Effector CD4-positive, alpha-beta T cell (primary cell): ENCODE data around the gene NCAPD2.

Source experiments
- DNase-seq: peaks from one replicate; pipeline ENCODE4 v3.0.0-alpha.2; 2020
- total RNA-seq: gene quantifications from one replicate; lab custom pipeline; 2026; lab: John Stamatoyannopoulos, UW

Gene NCAPD2, protein sequence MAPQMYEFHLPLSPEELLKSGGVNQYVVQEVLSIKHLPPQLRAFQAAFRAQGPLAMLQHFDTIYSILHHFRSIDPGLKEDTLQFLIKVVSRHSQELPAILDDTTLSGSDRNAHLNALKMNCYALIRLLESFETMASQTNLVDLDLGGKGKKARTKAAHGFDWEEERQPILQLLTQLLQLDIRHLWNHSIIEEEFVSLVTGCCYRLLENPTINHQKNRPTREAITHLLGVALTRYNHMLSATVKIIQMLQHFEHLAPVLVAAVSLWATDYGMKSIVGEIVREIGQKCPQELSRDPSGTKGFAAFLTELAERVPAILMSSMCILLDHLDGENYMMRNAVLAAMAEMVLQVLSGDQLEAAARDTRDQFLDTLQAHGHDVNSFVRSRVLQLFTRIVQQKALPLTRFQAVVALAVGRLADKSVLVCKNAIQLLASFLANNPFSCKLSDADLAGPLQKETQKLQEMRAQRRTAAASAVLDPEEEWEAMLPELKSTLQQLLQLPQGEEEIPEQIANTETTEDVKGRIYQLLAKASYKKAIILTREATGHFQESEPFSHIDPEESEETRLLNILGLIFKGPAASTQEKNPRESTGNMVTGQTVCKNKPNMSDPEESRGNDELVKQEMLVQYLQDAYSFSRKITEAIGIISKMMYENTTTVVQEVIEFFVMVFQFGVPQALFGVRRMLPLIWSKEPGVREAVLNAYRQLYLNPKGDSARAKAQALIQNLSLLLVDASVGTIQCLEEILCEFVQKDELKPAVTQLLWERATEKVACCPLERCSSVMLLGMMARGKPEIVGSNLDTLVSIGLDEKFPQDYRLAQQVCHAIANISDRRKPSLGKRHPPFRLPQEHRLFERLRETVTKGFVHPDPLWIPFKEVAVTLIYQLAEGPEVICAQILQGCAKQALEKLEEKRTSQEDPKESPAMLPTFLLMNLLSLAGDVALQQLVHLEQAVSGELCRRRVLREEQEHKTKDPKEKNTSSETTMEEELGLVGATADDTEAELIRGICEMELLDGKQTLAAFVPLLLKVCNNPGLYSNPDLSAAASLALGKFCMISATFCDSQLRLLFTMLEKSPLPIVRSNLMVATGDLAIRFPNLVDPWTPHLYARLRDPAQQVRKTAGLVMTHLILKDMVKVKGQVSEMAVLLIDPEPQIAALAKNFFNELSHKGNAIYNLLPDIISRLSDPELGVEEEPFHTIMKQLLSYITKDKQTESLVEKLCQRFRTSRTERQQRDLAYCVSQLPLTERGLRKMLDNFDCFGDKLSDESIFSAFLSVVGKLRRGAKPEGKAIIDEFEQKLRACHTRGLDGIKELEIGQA (N-terminal part only)
- total RNA-seq = 71.7 reads per million, percentile 76 among the genes with 10 or more reads in this experiment

GRCh38 chr12:6493497-6494257 lies at the start of gene NCAPD2:
Gene NCAPD2 (plus strand): TSS chr12:6494102. CDS start chr12:6495099, 997 bp downstream.
- peak; percentile 93 for DNase-seq

DNA sequence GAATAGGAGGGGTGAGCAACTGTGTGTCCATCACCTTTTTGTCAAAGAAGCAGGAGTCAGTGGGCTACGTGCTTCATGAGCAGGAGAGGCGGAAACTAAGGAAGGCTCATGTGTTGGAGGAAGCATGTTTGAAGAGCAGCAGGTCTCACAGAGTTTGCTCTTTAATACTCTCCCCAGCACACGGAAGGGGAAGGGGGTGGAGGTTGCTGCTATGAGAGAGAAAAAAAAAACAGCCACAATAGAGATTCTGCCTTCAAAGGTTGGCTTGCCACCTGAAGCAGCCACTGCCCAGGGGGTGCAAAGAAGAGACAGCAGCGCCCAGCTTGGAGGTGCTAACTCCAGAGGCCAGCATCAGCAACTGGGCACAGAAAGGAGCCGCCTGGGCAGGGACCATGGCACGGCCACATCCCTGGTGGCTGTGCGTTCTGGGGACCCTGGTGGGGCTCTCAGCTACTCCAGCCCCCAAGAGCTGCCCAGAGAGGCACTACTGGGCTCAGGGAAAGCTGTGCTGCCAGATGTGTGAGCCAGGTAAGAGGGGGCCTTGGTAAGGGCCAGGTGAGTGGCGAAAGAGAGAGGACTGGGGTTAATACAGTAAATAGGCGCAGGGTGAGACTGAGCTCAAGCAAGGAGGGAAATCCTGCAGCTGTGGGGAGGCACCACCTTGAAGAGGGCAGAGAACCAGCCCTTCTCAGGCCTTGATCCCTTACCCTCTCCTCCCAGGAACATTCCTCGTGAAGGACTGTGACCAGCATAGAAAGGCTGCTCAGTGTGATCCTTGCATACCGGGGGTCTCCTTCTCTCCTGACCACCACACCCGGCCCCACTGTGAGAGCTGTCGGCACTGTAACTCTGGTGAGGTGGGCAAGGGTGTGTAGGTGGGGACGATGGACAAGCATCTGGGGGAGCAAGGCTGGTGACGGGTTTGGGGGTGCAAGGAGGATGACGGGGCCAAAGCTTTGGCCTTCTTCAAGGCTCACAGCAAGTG lies 48.9 kb upstream of the NCAPD2 start, which contains the start of gene CD27:
CD27 (plus strand) TSS at position 252 of the 985 bp plus-strand sequence; CDS start at position 393, 141 bp downstream.
- DNase-seq = no peak

GRCh38 chr12:6450091-6450868 lies 43.6 kb upstream of the NCAPD2 start:
- DNase-seq = no peak

DNA sequence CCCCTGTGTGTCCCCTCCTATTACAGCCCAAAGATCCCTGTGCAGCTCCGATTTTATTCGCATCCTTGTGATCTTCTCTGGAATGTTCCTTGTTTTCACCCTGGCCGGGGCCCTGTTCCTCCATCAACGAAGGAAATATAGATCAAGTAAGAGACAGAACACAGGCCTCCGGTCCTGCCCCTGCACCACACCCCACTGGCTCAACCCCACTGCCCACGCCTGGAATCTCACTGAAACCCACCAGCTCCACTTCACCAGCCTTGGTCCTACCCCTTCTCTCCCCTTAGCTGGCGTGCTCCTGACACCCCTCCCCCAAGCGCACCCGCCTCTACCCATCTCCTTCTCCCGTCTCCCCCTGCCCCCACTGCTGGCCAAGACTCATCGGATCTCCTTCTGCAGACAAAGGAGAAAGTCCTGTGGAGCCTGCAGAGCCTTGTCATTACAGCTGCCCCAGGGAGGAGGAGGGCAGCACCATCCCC lies 43.0 kb upstream of the NCAPD2 start:
- no peak for DNase-seq

GRCh38 chr12:6451348-6452244 lies 42.3 kb upstream of the NCAPD2 start, which contains the start of gene TAPBPL:
Gene TAPBPL (plus strand): TSS chr12:6452042. CDS start chr12:6452249, 207 bp downstream.
- peak; percentile 76 for DNase-seq

GRCh38 chr12:6452245-6452943 lies 41.5 kb upstream of the NCAPD2 start:
- DNase-seq = no peak

- no peak for DNase-seq
Measured at GRCh38 chr12:6452944-6453630, 40.8 kb upstream of the NCAPD2 start.

DNA sequence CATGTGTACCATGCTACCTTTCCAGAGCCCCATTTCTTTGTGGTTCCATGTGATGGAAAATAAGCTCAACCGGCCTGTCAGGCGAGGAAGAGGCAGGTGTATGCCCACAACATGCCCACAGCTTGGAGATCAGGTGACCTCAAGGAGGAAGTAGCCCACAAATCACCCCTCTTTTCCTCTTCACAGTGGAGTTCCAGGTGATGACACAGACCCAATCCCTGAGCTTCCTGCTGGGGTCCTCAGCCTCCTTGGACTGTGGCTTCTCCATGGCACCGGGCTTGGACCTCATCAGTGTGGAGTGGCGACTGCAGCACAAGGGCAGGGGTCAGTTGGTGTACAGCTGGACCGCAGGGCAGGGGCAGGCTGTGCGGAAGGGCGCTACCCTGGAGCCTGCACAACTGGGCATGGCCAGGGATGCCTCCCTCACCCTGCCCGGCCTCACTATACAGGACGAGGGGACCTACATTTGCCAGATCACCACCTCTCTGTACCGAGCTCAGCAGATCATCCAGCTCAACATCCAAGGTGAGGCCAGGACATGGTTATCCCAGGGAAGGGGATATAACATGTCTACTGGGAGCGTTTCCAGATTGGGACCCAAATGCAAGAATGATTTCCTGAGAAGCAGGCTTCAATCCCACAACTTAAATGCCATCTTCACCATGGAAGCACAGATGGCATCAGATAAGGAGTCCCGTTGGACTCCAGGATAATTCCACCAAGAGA lies 36.5 kb upstream of the NCAPD2 start:
- no peak for DNase-seq

DNA sequence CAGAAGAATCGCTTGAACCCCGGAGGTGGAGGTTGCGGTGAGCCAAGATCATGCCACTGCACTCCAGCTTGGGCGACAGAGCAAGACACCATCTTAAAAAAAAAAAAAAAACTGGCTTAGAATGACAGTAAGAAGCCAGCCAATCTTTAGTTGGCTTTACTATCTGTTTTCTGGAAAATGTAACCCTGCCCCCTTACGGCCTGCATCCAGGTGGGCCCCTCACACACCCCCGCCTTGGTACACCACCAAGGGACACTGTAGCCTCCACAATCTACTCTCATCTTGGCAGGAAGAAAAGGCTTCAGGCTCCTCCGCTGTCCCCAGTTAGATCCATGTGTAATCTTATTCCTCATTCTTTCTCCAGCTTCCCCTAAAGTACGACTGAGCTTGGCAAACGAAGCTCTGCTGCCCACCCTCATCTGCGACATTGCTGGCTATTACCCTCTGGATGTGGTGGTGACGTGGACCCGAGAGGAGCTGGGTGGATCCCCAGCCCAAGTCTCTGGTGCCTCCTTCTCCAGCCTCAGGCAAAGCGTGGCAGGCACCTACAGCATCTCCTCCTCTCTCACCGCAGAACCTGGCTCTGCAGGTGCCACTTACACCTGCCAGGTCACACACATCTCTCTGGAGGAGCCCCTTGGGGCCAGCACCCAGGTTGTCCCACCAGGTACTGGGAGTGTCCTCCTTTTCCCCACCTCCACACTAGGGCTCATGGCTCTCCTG lies 35.5 kb upstream of the NCAPD2 start:
- DNase-seq = no peak

DNA sequence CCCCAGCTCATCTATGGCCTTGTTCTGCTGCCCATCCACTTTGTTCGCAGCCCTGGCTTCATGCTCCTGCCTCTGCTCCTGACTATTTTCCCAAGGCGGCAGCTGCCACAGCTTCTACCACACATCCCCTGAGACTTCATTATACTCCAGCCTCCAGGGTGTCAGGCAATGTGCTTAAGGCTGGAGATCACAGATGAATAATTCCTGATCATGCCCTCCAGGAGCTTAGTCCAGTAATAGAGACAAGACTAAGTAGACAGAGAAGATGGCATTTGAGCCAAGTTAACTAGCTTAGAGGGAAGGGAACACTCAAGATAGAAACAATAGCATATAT lies 34.9 kb upstream of the NCAPD2 start:
- no peak for DNase-seq

GRCh38 chr12:6460751-6461371 lies 33.0 kb upstream of the NCAPD2 start:
- no peak for DNase-seq

DNA sequence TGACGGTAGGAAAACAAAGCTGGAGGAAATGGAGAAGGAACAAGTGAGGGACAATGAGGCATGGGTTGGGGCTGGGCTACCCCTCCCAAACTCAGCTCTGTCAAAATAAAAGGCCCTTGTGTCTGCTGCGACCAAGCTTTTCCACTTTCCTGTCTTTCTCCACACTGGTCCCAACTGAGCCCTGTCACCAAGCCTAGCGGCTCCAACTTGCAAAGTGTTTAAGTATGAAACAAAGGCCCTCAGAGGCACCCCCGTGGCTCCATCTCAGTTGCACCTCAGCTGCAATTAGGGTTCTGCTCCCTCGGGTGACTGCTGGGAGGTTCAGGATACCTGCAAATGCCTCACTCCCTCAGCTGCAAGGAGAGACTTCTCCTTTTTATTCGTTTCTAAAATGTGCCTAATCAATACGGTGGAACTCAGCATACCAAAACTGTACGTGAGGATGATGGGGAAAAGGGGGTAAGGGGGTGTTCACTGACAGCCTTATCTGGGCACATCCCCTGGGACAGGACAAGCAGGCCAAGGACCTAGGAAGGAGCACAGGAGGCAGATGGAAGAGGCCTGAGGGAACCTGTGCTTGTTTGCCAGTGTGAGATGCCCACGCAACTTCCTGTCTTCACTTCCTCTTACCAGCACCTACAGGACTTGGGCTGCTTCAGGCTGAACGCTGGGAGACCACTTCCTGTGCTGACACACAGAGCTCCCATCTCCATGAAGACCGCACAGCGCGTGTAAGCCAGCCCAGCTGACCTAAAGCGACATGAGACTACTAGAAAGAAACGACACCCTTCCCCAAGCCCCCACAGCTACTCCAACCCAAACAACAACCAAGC lies 32.3 kb upstream of the NCAPD2 start:
- peak; percentile 76 for DNase-seq

DNA sequence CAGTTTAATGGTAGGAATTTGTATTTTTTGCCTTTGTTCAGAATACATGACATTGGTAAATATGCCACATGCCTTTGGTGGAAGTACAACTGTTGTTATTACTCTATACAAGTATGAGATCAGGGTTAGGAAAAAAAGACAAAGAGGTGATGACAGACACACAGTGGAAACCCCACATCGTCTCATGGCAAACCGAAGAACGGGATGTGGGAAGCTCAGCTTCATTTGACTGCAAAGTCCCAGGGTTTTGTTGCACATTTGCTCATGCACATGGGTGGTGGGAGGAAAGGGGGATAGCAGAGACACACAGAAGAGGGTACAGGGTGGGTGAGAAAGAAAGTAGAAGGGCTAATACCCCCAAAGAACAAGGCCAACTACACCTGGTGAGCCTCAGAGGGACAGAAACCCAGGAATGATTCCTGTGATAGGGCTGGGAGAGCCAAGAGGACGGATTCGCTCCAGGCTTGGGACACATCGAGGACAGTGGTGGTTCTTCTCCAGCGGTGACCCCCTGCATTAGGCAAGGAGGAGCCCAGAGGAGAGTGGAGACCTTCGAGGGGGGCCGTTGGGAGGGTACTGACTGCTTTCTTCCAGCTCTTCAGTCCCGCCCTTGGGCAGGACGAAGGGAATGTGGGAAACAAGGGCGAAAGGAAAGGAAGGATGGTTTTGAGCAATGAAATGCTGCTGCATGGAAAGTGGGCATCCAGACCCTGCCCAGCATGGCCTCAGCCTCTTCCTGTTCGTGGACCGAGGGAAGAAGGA lies 31.5 kb upstream of the NCAPD2 start:
- peak; percentile 36 for DNase-seq
